Lung (tissue), 12 donors: Measurements from ENCODE around the gene FRMD3. TPM values are rescaled to one million over a fixed set of nuclear protein-coding genes. Genes with fewer than 3 reads are reported as not detected.

Experiments used
- ATAC-seq: fragments of 200-7000 bp; cut with Tn5 transposase; one replicate; pipeline ENCODE4 v1.9.1; 2020; ENCODE audit warnings: moderate number of reproducible peaks; ENCODE audit not compliant: insufficient read depth, low FRiP score
- DNase-seq, 3 donors: peaks; one replicate each; pipeline ENCODE4 v3.0.0-alpha.2; 2013 to 2017
- H3K27ac ChIP-seq, 2 donors: one replicate each; pipeline ENCODE4 v1.5.1; 2013; ENCODE audit warnings: mild to moderate bottlenecking in 2 of 2, moderate library complexity in 2 of 2, control low read depth in 1 of 2, inconsistent platforms in 1 of 2, low read depth in 1 of 2, low read length in 1 of 2
- H3K27me3 ChIP-seq, 3 donors: one replicate each; pipeline ENCODE4 v1.5.1; 2013; ENCODE audit warnings: low read length in 2 of 3; ENCODE audit not compliant: control insufficient read depth in 3 of 3, insufficient read depth in 3 of 3
- H3K36me3 ChIP-seq, 4 donors: one replicate each; pipeline ENCODE4 v1.5.1; 2013; ENCODE audit warnings: low read length in 4 of 4, mild to moderate bottlenecking in 1 of 4, moderate library complexity in 1 of 4; ENCODE audit not compliant: control insufficient read depth in 4 of 4, insufficient read depth in 4 of 4
- H3K4me1 ChIP-seq, 5 donors: one replicate each; pipeline ENCODE4 v1.5.1; 2013; ENCODE audit warnings: low read length in 5 of 5, mild to moderate bottlenecking in 2 of 5, moderate library complexity in 1 of 5; ENCODE audit not compliant: control insufficient read depth in 5 of 5, insufficient read depth in 5 of 5
- H3K4me3 ChIP-seq: one replicate; pipeline ENCODE4 v1.5.1; 2013; ENCODE audit warnings: mild to moderate bottlenecking, control low read depth, moderate library complexity
- H3K9ac ChIP-seq, 2 donors: one replicate each; pipeline ENCODE4 v1.5.1; 2013; ENCODE audit warnings: low read length in 2 of 2, control low read depth in 1 of 2; ENCODE audit not compliant: insufficient read depth in 1 of 2
- H3K9me3 ChIP-seq, 4 donors: one replicate each; pipeline ENCODE4 v1.5.1; 2013; ENCODE audit warnings: low read length in 3 of 4, mild to moderate bottlenecking in 1 of 4, moderate library complexity in 1 of 4; ENCODE audit not compliant: control insufficient read depth in 4 of 4, insufficient read depth in 3 of 4
- CTCF ChIP-seq: IDR thresholded peaks from 2 replicates; pipeline ENCODE4 v1.5.1; 2012; ENCODE audit warnings: mild to moderate bottlenecking; ENCODE audit errors: control extremely low read depth, extremely low read depth
- WGBS, 2 donors: extraction: QIAGEN DNeasy Blood & Tissue Kit; methylation state at CpG; one replicate each; pipeline ENCODE4 v1.1.7; 2013; 5-methylcytosine and 5-hydroxymethylcytosine counted together
- polyA plus RNA-seq, 2 donors: library from polyadenylated mRNA; stranded (reverse); fragments of 200-250 nt; gene quantifications; one replicate each; pipeline ENCODE4 v1.2.1, GENCODE V29; 2013
- total RNA-seq, 2 donors: library from RNA; depleted of rRNA in 1 of 2; stranded (reverse); fragments of >200 nt in 1 of 2; gene quantifications; one replicate each; pipeline ENCODE4 v1.2.1, GENCODE V29; 2014 to 2021
- donor health status: control.
- donor health status: control.
- donor health status: Bipolar disorder and iron deficiency.
- donor health status: healthy.
- donor health status: DM: yes; HTN: yes; CAD: no.

Gene FRMD3
- total and polyA plus RNA-seq, 4 donors, result 0.75 to 3.2 (median 1.6) TPM

DNA sequence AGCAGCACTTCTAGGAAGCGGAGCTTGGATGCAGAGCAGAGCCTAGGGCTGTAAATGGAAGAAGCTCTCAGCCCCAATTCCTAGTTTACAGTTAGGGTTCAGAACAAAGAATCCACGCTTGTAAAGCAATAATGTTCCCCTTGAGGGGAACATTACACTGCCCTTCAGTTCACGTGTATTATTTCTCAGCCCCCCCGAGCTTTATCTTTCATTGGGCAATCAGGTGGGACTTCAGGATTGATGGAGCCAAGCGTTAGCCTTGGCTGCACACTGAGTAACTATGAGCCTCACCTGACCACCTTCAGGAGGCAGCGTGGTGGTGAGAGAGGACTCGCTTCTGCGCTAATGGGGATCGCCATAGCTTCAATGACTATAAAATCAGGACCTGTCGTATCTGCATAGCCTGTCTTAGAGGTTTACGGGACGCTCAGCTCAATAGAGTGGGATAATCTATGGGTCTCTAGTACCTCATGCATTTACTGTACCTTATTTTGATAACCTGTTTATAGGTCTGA, 318.2 kb downstream of the FRMD3 start:
- TF ChIP-seq CTCF, result no peak
- Histone ChIP-seq H3K36me3 (no peaks in the 10 kb centered on the region), H3K4me1 (peaks cover 2 to 5% (median 3%) of the 10 kb centered on the region in 5 donors), H3K4me3 (peak overlapping the region; percentile 47), H3K9me3 (no peaks in the 10 kb centered on the region), H3K9ac (peak overlapping the region; percentile 26 to 65), H3K27ac (peak overlapping the region in 1 of 2 donors; percentile 65), H3K27me3 (no peaks in the 10 kb centered on the region)
- no peak for DNase-seq
- WGBS, 2 donors, result 60 to 62% methylated on average over 12 of the region's 12 CpGs
- no peak for ATAC-seq

GRCh38 chr9:83219154-83219923, 318.9 kb downstream of the FRMD3 start:
- Histone ChIP-seq H3K27me3 (no peaks in the 10 kb centered on the region), H3K4me1 (peaks cover 2 to 5% (median 3%) of the 10 kb centered on the region in 5 donors), H3K27ac (peak overlapping the region; percentile 55 to 65), H3K9me3 (no peaks in the 10 kb centered on the region), H3K4me3 (peak overlapping the region; percentile 47), H3K9ac (peak overlapping the region; percentile 65 to 92), H3K36me3 (no peaks in the 10 kb centered on the region)
- ATAC-seq (peak; percentile 95), DNase-seq (peak; percentile 83 to 96 (median 92))
- 1% methylated on average over 40 of the region's 40 CpGs for WGBS, 2 donors
- peak; percentile 28 for TF ChIP-seq CTCF

- H3K4me1 ChIP-seq, result peaks cover 2 to 5% (median 3%) of the 10 kb centered on the region in 5 donors
- no peak for TF ChIP-seq CTCF
- H3K27ac ChIP-seq, result no peak overlapping the region
- no peaks in the 10 kb centered on the region for H3K9me3 ChIP-seq
- H3K4me3 ChIP-seq, result peak overlapping the region; percentile 3
- H3K27me3 ChIP-seq, result no peaks in the 10 kb centered on the region
- WGBS, 2 donors, result 73 to 82% methylated on average over 11 of the region's 11 CpGs
- no peak for DNase-seq
- H3K9ac ChIP-seq, result peak overlapping the region in 1 of 2 donors; percentile 92
- ATAC-seq, result no peak
- H3K36me3 ChIP-seq, result no peaks in the 10 kb centered on the region
Observed at GRCh38 chr9:83218411-83219090, 319.6 kb downstream of the FRMD3 start.
